ENCODE data around the gene CHRD.

CHRD gene

GRCh38 chr3:184378651-184379357 is 1.1 kb upstream of the CHRD start:
- DNase-seq (ENCODE audit: low read depth) = no peak
- no peak overlapping the region for H3K4me3 ChIP-seq (ENCODE audit: control insufficient read depth, low read depth, low read length)
- TF ChIP-seq CTCF (conservative IDR thresholded peaks at IDR 0.05; ENCODE audit: control insufficient read depth, insufficient read depth, low read depth, low read length) = no peak

GRCh38 chr3:184380185-184380626 is 352 bp downstream of the CHRD start:
- DNase-seq (ENCODE audit: low read depth) = peak; percentile 30
- TF ChIP-seq CTCF (conservative IDR thresholded peaks at IDR 0.05; ENCODE audit: control insufficient read depth, insufficient read depth, low read depth, low read length) = no peak
- H3K4me3 ChIP-seq (ENCODE audit: control insufficient read depth, low read depth, low read length) = no peak overlapping the region

- no peak for DNase-seq (ENCODE audit: low read depth)
- no peak for TF ChIP-seq CTCF (conservative IDR thresholded peaks at IDR 0.05; ENCODE audit: control insufficient read depth, insufficient read depth, low read depth, low read length)
- H3K4me3 ChIP-seq (ENCODE audit: control insufficient read depth, low read depth, low read length) = peak overlapping the region; percentile 7
Measured at GRCh38 chr3:184380627-184381260, 890 bp downstream of the CHRD start.

GRCh38 chr3:184381261-184382224 is 1.7 kb downstream of the CHRD start:
- TF ChIP-seq CTCF (conservative IDR thresholded peaks at IDR 0.05; ENCODE audit: control insufficient read depth, insufficient read depth, low read depth, low read length) = no peak
- DNase-seq (ENCODE audit: low read depth) = no peak
- no peak overlapping the region for H3K4me3 ChIP-seq (ENCODE audit: control insufficient read depth, low read depth, low read length)

- no peak overlapping the region for H3K4me3 ChIP-seq (ENCODE audit: control insufficient read depth, low read depth, low read length)
- TF ChIP-seq CTCF (conservative IDR thresholded peaks at IDR 0.05; ENCODE audit: control insufficient read depth, insufficient read depth, low read depth, low read length) = no peak
- DNase-seq (ENCODE audit: low read depth) = no peak
Measured at GRCh38 chr3:184382326-184383032, 2.6 kb downstream of the CHRD start.
